ENCODE results near the gene FNIP2.

FNIP2 gene

GRCh38 chr4:158847535-158847934 lies 78.7 kb downstream of the FNIP2 start:
- DNase-seq (ENCODE audit: low read depth) = no peak
- no peak overlapping the region for H3K4me3 ChIP-seq (ENCODE audit: low read depth, low read length)
- no peak for TF ChIP-seq CTCF (IDR thresholded peaks at IDR 0.05; ENCODE audit: low read depth, low read length, missing control alignments)

- DNase-seq (ENCODE audit: low read depth) = no peak
- no peak overlapping the region for H3K4me3 ChIP-seq (ENCODE audit: low read depth, low read length)
- TF ChIP-seq CTCF (IDR thresholded peaks at IDR 0.05; ENCODE audit: low read depth, low read length, missing control alignments) = no peak
These were observed 80.9 kb downstream of the FNIP2 start for GRCh38 chr4:158849681-158850080.

- no peak overlapping the region for H3K4me3 ChIP-seq (ENCODE audit: low read depth, low read length)
- DNase-seq (ENCODE audit: low read depth) = no peak
- TF ChIP-seq CTCF (IDR thresholded peaks at IDR 0.05; ENCODE audit: low read depth, low read length, missing control alignments) = no peak
These were observed 81.5 kb downstream of the FNIP2 start for GRCh38 chr4:158850371-158850770.

- no peak overlapping the region for H3K4me3 ChIP-seq (ENCODE audit: low read depth, low read length)
- peak; percentile 46 for TF ChIP-seq CTCF (IDR thresholded peaks at IDR 0.05; ENCODE audit: low read depth, low read length, missing control alignments)
- DNase-seq (ENCODE audit: low read depth) = no peak
These were observed 82.2 kb downstream of the FNIP2 start for GRCh38 chr4:158850800-158851644.

GRCh38 chr4:158854236-158854635 lies 85.4 kb downstream of the FNIP2 start:
- no peak overlapping the region for H3K4me3 ChIP-seq (ENCODE audit: low read depth, low read length)
- TF ChIP-seq CTCF (IDR thresholded peaks at IDR 0.05; ENCODE audit: low read depth, low read length, missing control alignments) = no peak
- DNase-seq (ENCODE audit: low read depth) = no peak

- DNase-seq (ENCODE audit: low read depth) = no peak
- TF ChIP-seq CTCF (IDR thresholded peaks at IDR 0.05; ENCODE audit: low read depth, low read length, missing control alignments) = peak; percentile 37
- no peak overlapping the region for H3K4me3 ChIP-seq (ENCODE audit: low read depth, low read length)
These were observed 88.0 kb downstream of the FNIP2 start for GRCh38 chr4:158856852-158857251.

- no peak overlapping the region for H3K4me3 ChIP-seq (ENCODE audit: low read depth, low read length)
- DNase-seq (ENCODE audit: low read depth) = no peak
- no peak for TF ChIP-seq CTCF (IDR thresholded peaks at IDR 0.05; ENCODE audit: low read depth, low read length, missing control alignments)
These were observed 89.1 kb downstream of the FNIP2 start for GRCh38 chr4:158857951-158858350.

All from GM12864 (cell line).